ENCODE measurements around the gene NEGR1.

DNA sequence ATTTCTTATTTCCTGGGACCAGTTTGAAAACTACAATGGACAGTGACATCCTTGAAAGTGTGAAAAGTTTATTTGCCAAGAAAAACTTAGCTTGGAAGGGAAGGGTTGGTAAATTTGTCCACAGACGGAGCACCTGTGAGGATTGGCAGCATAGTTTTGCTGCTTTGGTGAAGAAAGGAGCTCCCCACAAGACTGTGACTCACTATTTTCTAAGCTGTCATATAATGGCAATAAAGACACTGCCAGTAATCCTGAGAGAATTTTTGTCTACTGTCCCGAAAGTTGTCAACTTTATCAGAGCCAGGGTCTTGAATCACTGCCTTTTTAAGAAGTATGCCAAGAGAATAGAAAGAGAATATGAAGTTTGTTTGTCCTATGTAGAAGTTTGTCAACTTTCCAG lies 230.8 kb downstream of the NEGR1 start:
- TF ChIP-seq EZH2 (IDR thresholded peaks at IDR 0.05; ENCODE audit: low read depth) = no peak
- TF ChIP-seq, protein P1, sequence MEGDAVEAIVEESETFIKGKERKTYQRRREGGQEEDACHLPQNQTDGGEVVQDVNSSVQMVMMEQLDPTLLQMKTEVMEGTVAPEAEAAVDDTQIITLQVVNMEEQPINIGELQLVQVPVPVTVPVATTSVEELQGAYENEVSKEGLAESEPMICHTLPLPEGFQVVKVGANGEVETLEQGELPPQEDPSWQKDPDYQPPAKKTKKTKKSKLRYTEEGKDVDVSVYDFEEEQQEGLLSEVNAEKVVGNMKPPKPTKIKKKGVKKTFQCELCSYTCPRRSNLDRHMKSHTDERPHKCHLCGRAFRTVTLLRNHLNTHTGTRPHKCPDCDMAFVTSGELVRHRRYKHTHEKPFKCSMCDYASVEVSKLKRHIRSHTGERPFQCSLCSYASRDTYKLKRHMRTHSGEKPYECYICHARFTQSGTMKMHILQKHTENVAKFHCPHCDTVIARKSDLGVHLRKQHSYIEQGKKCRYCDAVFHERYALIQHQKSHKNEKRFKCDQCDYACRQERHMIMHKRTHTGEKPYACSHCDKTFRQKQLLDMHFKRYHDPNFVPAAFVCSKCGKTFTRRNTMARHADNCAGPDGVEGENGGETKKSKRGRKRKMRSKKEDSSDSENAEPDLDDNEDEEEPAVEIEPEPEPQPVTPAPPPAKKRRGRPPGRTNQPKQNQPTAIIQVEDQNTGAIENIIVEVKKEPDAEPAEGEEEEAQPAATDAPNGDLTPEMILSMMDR (conservative IDR thresholded peaks at IDR 0.05) = no peak

All from PC-9 (cell line).